Measurements from ENCODE around the gene ST7L.
"Not testable (repeated sequence)": the region's sequence is repeated elsewhere in the genome, so short reads cannot be mapped to it uniquely, and the experiment has no call there.

The ST7L gene

GRCh38 chr1:112493351-112493750 is 125.6 kb downstream of the ST7L start:
- DNase-seq (ENCODE audit: low read depth in 2 of 2): no peak

- no peak for DNase-seq (ENCODE audit: low read depth in 2 of 2)
Measured at GRCh38 chr1:112492076-112492475, 126.9 kb downstream of the ST7L start.

GRCh38 chr1:112488141-112488540 is 130.8 kb downstream of the ST7L start:
- no peak for DNase-seq (ENCODE audit: low read depth in 2 of 2)

GRCh38 chr1:112487686-112488085 is 131.3 kb downstream of the ST7L start:
- DNase-seq (ENCODE audit: low read depth in 2 of 2): not testable (repeated sequence)

GRCh38 chr1:112486063-112486462 is 132.9 kb downstream of the ST7L start:
- DNase-seq (ENCODE audit: low read depth in 2 of 2): not testable (repeated sequence)

- DNase-seq (ENCODE audit: low read depth in 2 of 2): no peak
Measured at GRCh38 chr1:112478314-112478713, 140.6 kb downstream of the ST7L start.

- no peak for DNase-seq (ENCODE audit: low read depth in 2 of 2)
Measured at GRCh38 chr1:112477550-112477949, 141.4 kb downstream of the ST7L start.
